H9 (cell line): ENCODE results near the gene TSSC4. TPM values are rescaled to one million over a fixed set of nuclear protein-coding genes. Genes with fewer than 3 reads are reported as not detected.

ENCODE experiments used
- DNase-seq: peaks from one replicate; pipeline ENCODE4 v3.0.0-alpha.2; 2017
- H2AFZ ChIP-seq: one replicate; pipeline ENCODE4 v1.6.1; 2013; ENCODE audit warnings: mild to moderate bottlenecking, low read length, control low read depth, moderate library complexity
- H2AK5ac ChIP-seq: 2 replicates; pipeline ENCODE4 v1.6.1; 2013; ENCODE audit warnings: low read length, control low read depth, mixed read lengths; ENCODE audit not compliant: insufficient read length
- H2BK120ac ChIP-seq: one replicate; pipeline ENCODE4 v1.6.1; 2013; ENCODE audit warnings: low read depth, mild to moderate bottlenecking, low read length, control low read depth, inconsistent platforms; ENCODE audit not compliant: poor library complexity, severe bottlenecking
- H2BK12ac ChIP-seq: 2 replicates; pipeline ENCODE4 v1.6.1; 2013; ENCODE audit warnings: low read length, control low read depth, mixed read lengths, low read depth; ENCODE audit not compliant: insufficient read length
- H2BK15ac ChIP-seq: 2 replicates; pipeline ENCODE4 v1.6.1; 2013; ENCODE audit warnings: low read depth, low read length, control low read depth
- H2BK20ac ChIP-seq: one replicate; pipeline ENCODE4 v1.6.1; 2013; ENCODE audit warnings: low read depth, mild to moderate bottlenecking, low read length, control low read depth, inconsistent platforms; ENCODE audit not compliant: poor library complexity, severe bottlenecking
- H2BK5ac ChIP-seq: 2 replicates; pipeline ENCODE4 v1.6.1; 2013; ENCODE audit warnings: low read length, control low read depth, mixed read lengths; ENCODE audit not compliant: insufficient read length
- H3K14ac ChIP-seq: 2 replicates; pipeline ENCODE4 v1.6.1; 2013; ENCODE audit warnings: low read length, control low read depth; ENCODE audit not compliant: insufficient read depth
- H3K18ac ChIP-seq: 2 replicates; pipeline ENCODE4 v1.6.1; 2013; ENCODE audit warnings: low read depth, mild to moderate bottlenecking, mixed read lengths, low read length, control low read depth; ENCODE audit not compliant: insufficient read length
- H3K23ac ChIP-seq: 2 replicates; pipeline ENCODE4 v1.6.1; 2013; ENCODE audit warnings: low read length, control low read depth, mixed read lengths, low read depth; ENCODE audit not compliant: insufficient read length
- H3K23me2 ChIP-seq: 2 replicates; pipeline ENCODE4 v1.6.1; 2013; ENCODE audit warnings: low read depth, mild to moderate bottlenecking, mixed read lengths, low read length, control low read depth; ENCODE audit not compliant: insufficient read length, poor library complexity, severe bottlenecking
- H3K27ac ChIP-seq: 2 replicates; pipeline ENCODE4 v1.5.1; 2013; ENCODE audit warnings: low read length, control low read depth, mixed read lengths, low read depth; ENCODE audit not compliant: insufficient read length
- H3K27me3 ChIP-seq: 2 replicates; pipeline ENCODE4 v1.6.1; 2013; ENCODE audit warnings: low read length, control low read depth, inconsistent platforms; ENCODE audit not compliant: insufficient read depth
- H3K4ac ChIP-seq: 2 replicates; pipeline ENCODE4 v1.6.1; 2013; ENCODE audit warnings: low read depth, mild to moderate bottlenecking, control low read depth, inconsistent platforms, low read length, moderate library complexity
- H3K4me1 ChIP-seq: 2 replicates; pipeline ENCODE4 v1.6.1; 2013; ENCODE audit warnings: low read length, control low read depth, inconsistent platforms; ENCODE audit not compliant: insufficient read depth
- H3K4me2 ChIP-seq: 2 replicates; pipeline ENCODE4 v1.6.1; 2013; ENCODE audit warnings: low read length, control low read depth, mixed read lengths; ENCODE audit not compliant: insufficient read length, insufficient read depth
- H3K56ac ChIP-seq: 2 replicates; pipeline ENCODE4 v1.6.1; 2013; ENCODE audit warnings: low read depth, mild to moderate bottlenecking, mixed read lengths, low read length, control low read depth; ENCODE audit not compliant: insufficient read length
- H3K79me1 ChIP-seq: 2 replicates; pipeline ENCODE4 v1.6.1; 2013; ENCODE audit warnings: low read depth, mild to moderate bottlenecking, moderate library complexity, low read length, control low read depth, inconsistent platforms; ENCODE audit not compliant: insufficient read depth, poor library complexity, severe bottlenecking
- H3K79me2 ChIP-seq: 2 replicates; pipeline ENCODE4 v1.6.1; 2013; ENCODE audit warnings: low read length, control low read depth, inconsistent platforms; ENCODE audit not compliant: insufficient read depth
- H3K9ac ChIP-seq: 2 replicates; pipeline ENCODE4 v1.6.1; 2013; ENCODE audit warnings: low read length, control low read depth, mixed read lengths; ENCODE audit not compliant: insufficient read length; ENCODE audit errors: extremely low read depth
- H3K9me3 ChIP-seq: one replicate; pipeline ENCODE4 v1.6.1; 2013; ENCODE audit warnings: low read depth, low read length, inconsistent platforms; ENCODE audit not compliant: control insufficient read depth
- H3T11ph ChIP-seq: one replicate; pipeline ENCODE4 v1.6.1; 2013; ENCODE audit warnings: mild to moderate bottlenecking, low read length, control low read depth, inconsistent platforms
- H4K20me1 ChIP-seq: one replicate; pipeline ENCODE4 v1.6.1; 2013; ENCODE audit not compliant: control insufficient read depth, insufficient read length, insufficient read depth
- H4K5ac ChIP-seq: 2 replicates; pipeline ENCODE4 v1.6.1; 2013; ENCODE audit warnings: low read depth, mild to moderate bottlenecking, mixed read lengths, low read length, control low read depth; ENCODE audit not compliant: insufficient read length
- H4K8ac ChIP-seq: replicated peaks from 2 replicates; pipeline ENCODE4 v1.6.1; 2013; ENCODE audit warnings: low read length, control low read depth, mixed read lengths, low read depth; ENCODE audit not compliant: insufficient read length
- H4K91ac ChIP-seq: 2 replicates; pipeline ENCODE4 v1.6.1; 2013; ENCODE audit warnings: low read depth, mild to moderate bottlenecking, moderate library complexity, mixed read lengths, low read length, control low read depth; ENCODE audit not compliant: insufficient read length
- H3K27ac Mint-ChIP-seq, 3 experiments: 2 replicates in 2 of 3; 3 replicates in 1 of 3; pipeline ENCODE4 v1.8.0; 2020 to 2021; ENCODE audit warnings: mixed read lengths in 3 of 3, mild to moderate bottlenecking in 1 of 3, moderate library complexity in 1 of 3
- H3K27me3 Mint-ChIP-seq: 2 replicates; pipeline ENCODE4 v1.8.0; 2021; ENCODE audit warnings: low read depth, mild to moderate bottlenecking, moderate library complexity, mixed read lengths
- H3K36me3 Mint-ChIP-seq, 3 experiments: 2 replicates in 2 of 3; 3 replicates in 1 of 3; pipeline ENCODE4 v1.8.0; 2020 to 2021; ENCODE audit warnings: low read depth in 3 of 3, mixed read lengths in 3 of 3; ENCODE audit not compliant: insufficient read depth in 1 of 3
- H3K4me1 Mint-ChIP-seq, 2 experiments: 2 replicates each; pipeline ENCODE4 v1.8.0; 2020; ENCODE audit warnings: mixed read lengths in 2 of 2
- H3K4me3 Mint-ChIP-seq, 2 experiments: 2 replicates in 1 of 2; 3 replicates in 1 of 2; pipeline ENCODE4 v1.8.0; 2020 to 2021; ENCODE audit warnings: mild to moderate bottlenecking in 2 of 2, mixed read lengths in 2 of 2, moderate library complexity in 1 of 2
- H3K9me3 Mint-ChIP-seq, 2 experiments: 2 replicates in 1 of 2; 3 replicates in 1 of 2; pipeline ENCODE4 v1.8.0; 2020; ENCODE audit warnings: mild to moderate bottlenecking in 2 of 2, mixed read lengths in 2 of 2, moderate library complexity in 1 of 2
- WGBS: extraction: QIAGEN DNeasy Blood & Tissue Kit; methylation state at CpG from one replicate; pipeline ENCODE4 v1.1.7; 2013; ENCODE audit warnings: missing lambda C conversion rate, low lambda C conversion rate, mixed read lengths; ENCODE audit not compliant: insufficient read length; ENCODE audit errors: extremely low coverage; 5-methylcytosine and 5-hydroxymethylcytosine counted together
- total RNA-seq: library from RNA; stranded (reverse); gene quantifications from 2 replicates; pipeline ENCODE4 v1.2.1, GENCODE V29; 2021
- TF ChIP-seq, protein P1 (sequence below): fragments of 200-600 bp; sonication (generic); conservative IDR thresholded peaks from 3 replicates; pipeline ENCODE4 v1.8.0; 2021; ENCODE audit warnings: antibody characterized with exemption, mild to moderate bottlenecking

TSSC4 gene
- total RNA-seq, 1 experiment from 2014 or later: 51.0 TPM

DNA sequence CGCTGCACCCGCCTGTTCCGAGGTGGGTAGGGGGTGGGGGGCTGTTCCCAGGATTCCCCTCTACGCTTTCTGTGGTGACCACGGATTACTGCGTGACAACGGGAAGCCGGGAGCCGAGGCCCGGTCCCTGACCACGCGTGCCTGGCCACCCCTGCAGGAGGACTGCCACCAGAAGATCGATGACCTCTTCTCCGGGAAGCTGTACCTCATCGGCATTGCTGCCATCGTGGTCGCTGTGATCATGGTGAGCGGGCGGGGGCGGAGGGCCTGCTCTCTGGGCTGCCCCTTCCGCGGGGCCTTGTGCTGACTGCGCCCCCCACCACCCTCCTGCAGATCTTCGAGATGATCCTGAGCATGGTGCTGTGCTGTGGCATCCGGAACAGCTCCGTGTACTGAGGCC, 4.1 kb upstream of the TSSC4 start:
- no peak overlapping the region for H2AFZ ChIP-seq
- no peak overlapping the region for H3K14ac ChIP-seq
- H2BK5ac ChIP-seq: no peak overlapping the region
- no peak overlapping the region for H3K9ac ChIP-seq
- H2AK5ac ChIP-seq: no peak overlapping the region
- no peak overlapping the region for H3K4ac ChIP-seq
- H2BK15ac ChIP-seq: no peak overlapping the region
- H3T11ph ChIP-seq: no peak overlapping the region
- H3K23me2 ChIP-seq: peaks cover 11% of the 10 kb centered on the region
- DNase-seq: no peak
- no peaks in the 10 kb centered on the region for H3K27me3 ChIP-seq
- H4K20me1 ChIP-seq: no peaks in the 10 kb centered on the region
- peaks cover 2 to 6% of the 10 kb centered on the region in 2 experiments for H3K4me1 Mint-ChIP-seq
- H3K79me2 ChIP-seq: no peaks in the 10 kb centered on the region
- H3K23ac ChIP-seq: no peak overlapping the region
- H4K5ac ChIP-seq: no peak overlapping the region
- no peak overlapping the region for H3K4me3 Mint-ChIP-seq
- no peak overlapping the region for H3K4me2 ChIP-seq
- H2BK12ac ChIP-seq: no peak overlapping the region
- no peaks in the 10 kb centered on the region for H3K9me3 Mint-ChIP-seq
- peaks cover 4 to 19% (median 13%) of the 10 kb centered on the region in 3 experiments; a peak in 6 of 7 replicates for H3K36me3 Mint-ChIP-seq
- H3K27ac ChIP-seq: no peak overlapping the region
- H2BK120ac ChIP-seq: no peak overlapping the region
- H3K18ac ChIP-seq: no peak overlapping the region
- H3K4me1 ChIP-seq: no peaks in the 10 kb centered on the region
- no peaks in the 10 kb centered on the region for H3K9me3 ChIP-seq
- H4K91ac ChIP-seq: no peak overlapping the region
- no peak overlapping the region for H3K27ac Mint-ChIP-seq
- no CpG with 5 or more reads among the region's 26 CpGs for WGBS
- no peak overlapping the region for H2BK20ac ChIP-seq
- no peaks in the 10 kb centered on the region for H3K79me1 ChIP-seq
- no peaks in the 10 kb centered on the region for H3K27me3 Mint-ChIP-seq
- TF ChIP-seq, protein P1, sequence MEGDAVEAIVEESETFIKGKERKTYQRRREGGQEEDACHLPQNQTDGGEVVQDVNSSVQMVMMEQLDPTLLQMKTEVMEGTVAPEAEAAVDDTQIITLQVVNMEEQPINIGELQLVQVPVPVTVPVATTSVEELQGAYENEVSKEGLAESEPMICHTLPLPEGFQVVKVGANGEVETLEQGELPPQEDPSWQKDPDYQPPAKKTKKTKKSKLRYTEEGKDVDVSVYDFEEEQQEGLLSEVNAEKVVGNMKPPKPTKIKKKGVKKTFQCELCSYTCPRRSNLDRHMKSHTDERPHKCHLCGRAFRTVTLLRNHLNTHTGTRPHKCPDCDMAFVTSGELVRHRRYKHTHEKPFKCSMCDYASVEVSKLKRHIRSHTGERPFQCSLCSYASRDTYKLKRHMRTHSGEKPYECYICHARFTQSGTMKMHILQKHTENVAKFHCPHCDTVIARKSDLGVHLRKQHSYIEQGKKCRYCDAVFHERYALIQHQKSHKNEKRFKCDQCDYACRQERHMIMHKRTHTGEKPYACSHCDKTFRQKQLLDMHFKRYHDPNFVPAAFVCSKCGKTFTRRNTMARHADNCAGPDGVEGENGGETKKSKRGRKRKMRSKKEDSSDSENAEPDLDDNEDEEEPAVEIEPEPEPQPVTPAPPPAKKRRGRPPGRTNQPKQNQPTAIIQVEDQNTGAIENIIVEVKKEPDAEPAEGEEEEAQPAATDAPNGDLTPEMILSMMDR: no peak
- H4K8ac ChIP-seq: no peak overlapping the region
- H3K56ac ChIP-seq: no peak overlapping the region
